GM19452 (cell line): ENCODE results near the gene CSPG5.

ENCODE experiments used
- ATAC-seq: cut with Tn5 transposase; IDR thresholded peaks from one replicate; pipeline ENCODE4 v1.9.1; 2021; ENCODE audit not compliant: unreplicated experiment

CSPG5 gene

GRCh38 chr3:47578691-47579632 lies at the start of gene CSPG5:
Gene CSPG5 (minus strand): TSS chr3:47578865. CDS start chr3:47578693, 172 bp downstream.
- no peak for ATAC-seq

GRCh38 chr3:47628426-47628825 lies 49.8 kb upstream of the CSPG5 start:
- no peak for ATAC-seq

GRCh38 chr3:47622671-47623461 lies 44.2 kb upstream of the CSPG5 start:
- no peak for ATAC-seq

- no peak for ATAC-seq
These were observed 38.7 kb upstream of the CSPG5 start for GRCh38 chr3:47617086-47618010.

GRCh38 chr3:47614788-47615187 lies 36.1 kb upstream of the CSPG5 start:
- no peak for ATAC-seq

GRCh38 chr3:47613722-47614121 lies 35.1 kb upstream of the CSPG5 start:
- no peak for ATAC-seq

GRCh38 chr3:47612879-47613278 lies 34.2 kb upstream of the CSPG5 start:
- ATAC-seq, result no peak

- ATAC-seq, result no peak
These were observed 33.5 kb upstream of the CSPG5 start for GRCh38 chr3:47612178-47612577.

- no peak for ATAC-seq
These were observed 32.9 kb upstream of the CSPG5 start for GRCh38 chr3:47611576-47611975.

- ATAC-seq, result no peak
These were observed 31.9 kb upstream of the CSPG5 start for GRCh38 chr3:47610583-47610982.

GRCh38 chr3:47607335-47607734 lies 28.7 kb upstream of the CSPG5 start:
- no peak for ATAC-seq

GRCh38 chr3:47606165-47606564 lies 27.5 kb upstream of the CSPG5 start:
- no peak for ATAC-seq

GRCh38 chr3:47605652-47606051 lies 27.0 kb upstream of the CSPG5 start:
- ATAC-seq, result no peak

- no peak for ATAC-seq
These were observed 25.5 kb upstream of the CSPG5 start for GRCh38 chr3:47604145-47604544.

- ATAC-seq, result no peak
These were observed 24.7 kb upstream of the CSPG5 start for GRCh38 chr3:47603332-47603731.

GRCh38 chr3:47601281-47601680 lies 22.6 kb upstream of the CSPG5 start:
- ATAC-seq, result no peak

- no peak for ATAC-seq
These were observed 16.1 kb upstream of the CSPG5 start for GRCh38 chr3:47594792-47595191.

- no peak for ATAC-seq
These were observed 13.6 kb upstream of the CSPG5 start for GRCh38 chr3:47592066-47592795.

- no peak for ATAC-seq
These were observed 11.6 kb upstream of the CSPG5 start for GRCh38 chr3:47590216-47590615.

- ATAC-seq, result no peak
These were observed 9.9 kb upstream of the CSPG5 start for GRCh38 chr3:47588587-47588986.
